SK-N-SH treated with all-trans-retinoic acid at 6 μM for 48 hours (cell line): ENCODE data around the gene TXNRD2.

Source experiments
- CSDC2 ChIP-seq: fragments of 250-450 bp; sonication (Bioruptor Pico); IDR thresholded peaks from 2 replicates; pipeline ENCODE4 v1.5.0; 2020; ENCODE audit warnings: mild to moderate bottlenecking, moderate library complexity
- OSR1 ChIP-seq: fragments of 250-450 bp; sonication (Bioruptor Pico); IDR thresholded peaks from 2 replicates; pipeline ENCODE4 v1.8.0; 2022; ENCODE audit warnings: moderate library complexity, mild to moderate bottlenecking, inconsistent platforms
- RARB ChIP-seq: fragments of 250-450 bp; sonication (Bioruptor Pico); IDR thresholded peaks from 2 replicates; pipeline ENCODE4 v1.8.0; 2021; ENCODE audit warnings: mild to moderate bottlenecking, moderate library complexity
- TCF4 ChIP-seq: fragments of 250-450 bp; sonication (Bioruptor Pico); IDR thresholded peaks from 2 replicates; pipeline ENCODE4 v1.8.0; 2021; ENCODE audit warnings: mild to moderate bottlenecking, moderate library complexity, borderline replicate concordance
- ZFP3 ChIP-seq: fragments of 250-450 bp; sonication (Bioruptor Pico); IDR thresholded peaks from 2 replicates; pipeline ENCODE4 v1.5.0; 2020; ENCODE audit warnings: mild to moderate bottlenecking, moderate library complexity
- ZFP30 ChIP-seq: fragments of 450-650 bp; formaldehyde crosslinking; IDR thresholded peaks from 2 replicates; pipeline ENCODE4 v1.5.0; 2022; ENCODE audit warnings: mild to moderate bottlenecking, moderate library complexity
- TF ChIP-seq, protein P1 (sequence below): fragments of 250-450 bp; sonication (Bioruptor Pico); IDR thresholded peaks from 2 replicates; pipeline ENCODE4 v1.5.0; 2020; ENCODE audit warnings: mild to moderate bottlenecking, moderate library complexity
- TF ChIP-seq, protein P2 (sequence below): fragments of 250-450 bp; sonication (Bioruptor Pico); IDR thresholded peaks from 2 replicates; pipeline ENCODE4 v1.5.1; 2021; ENCODE audit warnings: mild to moderate bottlenecking, moderate library complexity
- TF ChIP-seq, protein P3 (sequence below): fragments of 250-450 bp; sonication (Bioruptor Pico); IDR thresholded peaks from 2 replicates; pipeline ENCODE4 v1.8.0; 2021; ENCODE audit warnings: low read depth, mild to moderate bottlenecking, moderate library complexity, borderline replicate concordance
- TF ChIP-seq, protein P4 (sequence below): fragments of 250-450 bp; sonication (Bioruptor Pico); IDR thresholded peaks from 2 replicates; pipeline ENCODE4 v1.5.1; 2020; ENCODE audit warnings: low read depth, mild to moderate bottlenecking, moderate library complexity
- TF ChIP-seq, protein P5 (sequence below): fragments of 250-450 bp; sonication (Bioruptor Pico); IDR thresholded peaks from 2 replicates; pipeline ENCODE4 v1.8.0; 2020; ENCODE audit warnings: mild to moderate bottlenecking, moderate library complexity, borderline replicate concordance

DNA sequence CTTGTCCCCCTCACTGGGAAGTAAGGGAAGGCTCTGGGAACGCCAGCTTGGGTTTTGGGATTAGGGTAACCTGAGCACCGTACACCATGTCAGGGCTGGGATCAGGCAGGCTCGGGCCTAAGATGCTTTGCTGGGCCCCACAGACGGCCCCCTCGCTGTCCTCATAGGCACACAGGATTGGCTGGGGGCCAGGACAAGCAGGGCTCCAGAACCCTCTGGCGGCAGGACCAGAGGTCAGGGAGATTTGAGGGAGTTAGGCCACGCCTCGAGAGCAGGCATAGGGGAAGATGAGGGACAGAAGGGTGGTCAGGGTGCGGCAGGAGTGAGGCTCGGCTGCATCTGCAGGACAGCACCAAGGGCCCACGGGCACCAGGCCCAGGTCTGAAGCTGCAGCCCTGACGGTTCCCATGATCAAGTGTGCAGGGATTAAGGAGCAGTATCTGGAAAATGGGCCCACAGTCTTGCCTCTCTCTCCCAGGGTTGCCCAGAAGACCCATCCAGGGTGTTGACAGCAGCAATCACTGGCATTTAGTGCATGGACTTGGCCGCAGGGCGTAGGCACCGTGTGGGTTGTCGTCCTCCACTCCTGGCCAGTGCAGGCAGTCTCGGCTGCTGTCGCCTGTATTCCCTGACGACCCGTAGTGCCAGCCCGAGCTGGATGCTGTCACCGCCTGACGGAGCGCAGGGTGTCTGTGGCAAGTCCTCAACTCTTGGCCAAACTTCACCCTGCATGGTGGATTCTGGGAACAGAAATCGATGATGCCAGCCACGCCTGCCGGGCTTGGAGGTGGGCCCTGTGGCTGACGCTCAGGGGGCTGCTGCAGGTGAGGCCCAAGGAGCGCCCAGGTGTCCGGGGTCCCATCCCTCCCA lies 71.2 kb downstream of the TXNRD2 start:
- TF ChIP-seq RARB (no peak), OSR1 (CRISPR knock-in tag) (no peak), ZFP3 (CRISPR knock-in tag) (no peak), TCF4 (CRISPR knock-in tag) (no peak), ZFP30 (CRISPR knock-in tag) (no peak), CSDC2 (CRISPR knock-in tag) (no peak)
- TF ChIP-seq, protein P1, sequence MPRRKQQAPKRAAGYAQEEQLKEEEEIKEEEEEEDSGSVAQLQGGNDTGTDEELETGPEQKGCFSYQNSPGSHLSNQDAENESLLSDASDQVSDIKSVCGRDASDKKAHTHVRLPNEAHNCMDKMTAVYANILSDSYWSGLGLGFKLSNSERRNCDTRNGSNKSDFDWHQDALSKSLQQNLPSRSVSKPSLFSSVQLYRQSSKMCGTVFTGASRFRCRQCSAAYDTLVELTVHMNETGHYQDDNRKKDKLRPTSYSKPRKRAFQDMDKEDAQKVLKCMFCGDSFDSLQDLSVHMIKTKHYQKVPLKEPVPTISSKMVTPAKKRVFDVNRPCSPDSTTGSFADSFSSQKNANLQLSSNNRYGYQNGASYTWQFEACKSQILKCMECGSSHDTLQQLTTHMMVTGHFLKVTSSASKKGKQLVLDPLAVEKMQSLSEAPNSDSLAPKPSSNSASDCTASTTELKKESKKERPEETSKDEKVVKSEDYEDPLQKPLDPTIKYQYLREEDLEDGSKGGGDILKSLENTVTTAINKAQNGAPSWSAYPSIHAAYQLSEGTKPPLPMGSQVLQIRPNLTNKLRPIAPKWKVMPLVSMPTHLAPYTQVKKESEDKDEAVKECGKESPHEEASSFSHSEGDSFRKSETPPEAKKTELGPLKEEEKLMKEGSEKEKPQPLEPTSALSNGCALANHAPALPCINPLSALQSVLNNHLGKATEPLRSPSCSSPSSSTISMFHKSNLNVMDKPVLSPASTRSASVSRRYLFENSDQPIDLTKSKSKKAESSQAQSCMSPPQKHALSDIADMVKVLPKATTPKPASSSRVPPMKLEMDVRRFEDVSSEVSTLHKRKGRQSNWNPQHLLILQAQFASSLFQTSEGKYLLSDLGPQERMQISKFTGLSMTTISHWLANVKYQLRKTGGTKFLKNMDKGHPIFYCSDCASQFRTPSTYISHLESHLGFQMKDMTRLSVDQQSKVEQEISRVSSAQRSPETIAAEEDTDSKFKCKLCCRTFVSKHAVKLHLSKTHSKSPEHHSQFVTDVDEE = no peak
- TF ChIP-seq, protein P2, sequence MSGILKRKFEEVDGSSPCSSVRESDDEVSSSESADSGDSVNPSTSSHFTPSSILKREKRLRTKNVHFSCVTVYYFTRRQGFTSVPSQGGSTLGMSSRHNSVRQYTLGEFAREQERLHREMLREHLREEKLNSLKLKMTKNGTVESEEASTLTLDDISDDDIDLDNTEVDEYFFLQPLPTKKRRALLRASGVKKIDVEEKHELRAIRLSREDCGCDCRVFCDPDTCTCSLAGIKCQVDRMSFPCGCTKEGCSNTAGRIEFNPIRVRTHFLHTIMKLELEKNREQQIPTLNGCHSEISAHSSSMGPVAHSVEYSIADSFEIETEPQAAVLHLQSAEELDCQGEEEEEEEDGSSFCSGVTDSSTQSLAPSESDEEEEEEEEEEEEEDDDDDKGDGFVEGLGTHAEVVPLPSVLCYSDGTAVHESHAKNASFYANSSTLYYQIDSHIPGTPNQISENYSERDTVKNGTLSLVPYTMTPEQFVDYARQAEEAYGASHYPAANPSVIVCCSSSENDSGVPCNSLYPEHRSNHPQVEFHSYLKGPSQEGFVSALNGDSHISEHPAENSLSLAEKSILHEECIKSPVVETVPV (CRISPR knock-in tag) = no peak
- TF ChIP-seq, protein P3, sequence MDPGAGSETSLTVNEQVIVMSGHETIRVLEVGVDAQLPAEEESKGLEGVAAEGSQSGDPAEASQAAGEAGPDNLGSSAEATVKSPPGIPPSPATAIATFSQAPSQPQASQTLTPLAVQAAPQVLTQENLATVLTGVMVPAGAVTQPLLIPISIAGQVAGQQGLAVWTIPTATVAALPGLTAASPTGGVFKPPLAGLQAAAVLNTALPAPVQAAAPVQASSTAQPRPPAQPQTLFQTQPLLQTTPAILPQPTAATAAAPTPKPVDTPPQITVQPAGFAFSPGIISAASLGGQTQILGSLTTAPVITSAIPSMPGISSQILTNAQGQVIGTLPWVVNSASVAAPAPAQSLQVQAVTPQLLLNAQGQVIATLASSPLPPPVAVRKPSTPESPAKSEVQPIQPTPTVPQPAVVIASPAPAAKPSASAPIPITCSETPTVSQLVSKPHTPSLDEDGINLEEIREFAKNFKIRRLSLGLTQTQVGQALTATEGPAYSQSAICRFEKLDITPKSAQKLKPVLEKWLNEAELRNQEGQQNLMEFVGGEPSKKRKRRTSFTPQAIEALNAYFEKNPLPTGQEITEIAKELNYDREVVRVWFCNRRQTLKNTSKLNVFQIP = no peak
- TF ChIP-seq, protein P4, sequence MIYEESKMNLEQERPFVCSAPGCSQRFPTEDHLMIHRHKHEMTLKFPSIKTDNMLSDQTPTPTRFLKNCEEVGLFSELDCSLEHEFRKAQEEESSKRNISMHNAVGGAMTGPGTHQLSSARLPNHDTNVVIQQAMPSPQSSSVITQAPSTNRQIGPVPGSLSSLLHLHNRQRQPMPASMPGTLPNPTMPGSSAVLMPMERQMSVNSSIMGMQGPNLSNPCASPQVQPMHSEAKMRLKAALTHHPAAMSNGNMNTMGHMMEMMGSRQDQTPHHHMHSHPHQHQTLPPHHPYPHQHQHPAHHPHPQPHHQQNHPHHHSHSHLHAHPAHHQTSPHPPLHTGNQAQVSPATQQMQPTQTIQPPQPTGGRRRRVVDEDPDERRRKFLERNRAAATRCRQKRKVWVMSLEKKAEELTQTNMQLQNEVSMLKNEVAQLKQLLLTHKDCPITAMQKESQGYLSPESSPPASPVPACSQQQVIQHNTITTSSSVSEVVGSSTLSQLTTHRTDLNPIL (CRISPR knock-in tag) = no peak
- TF ChIP-seq, protein P5, sequence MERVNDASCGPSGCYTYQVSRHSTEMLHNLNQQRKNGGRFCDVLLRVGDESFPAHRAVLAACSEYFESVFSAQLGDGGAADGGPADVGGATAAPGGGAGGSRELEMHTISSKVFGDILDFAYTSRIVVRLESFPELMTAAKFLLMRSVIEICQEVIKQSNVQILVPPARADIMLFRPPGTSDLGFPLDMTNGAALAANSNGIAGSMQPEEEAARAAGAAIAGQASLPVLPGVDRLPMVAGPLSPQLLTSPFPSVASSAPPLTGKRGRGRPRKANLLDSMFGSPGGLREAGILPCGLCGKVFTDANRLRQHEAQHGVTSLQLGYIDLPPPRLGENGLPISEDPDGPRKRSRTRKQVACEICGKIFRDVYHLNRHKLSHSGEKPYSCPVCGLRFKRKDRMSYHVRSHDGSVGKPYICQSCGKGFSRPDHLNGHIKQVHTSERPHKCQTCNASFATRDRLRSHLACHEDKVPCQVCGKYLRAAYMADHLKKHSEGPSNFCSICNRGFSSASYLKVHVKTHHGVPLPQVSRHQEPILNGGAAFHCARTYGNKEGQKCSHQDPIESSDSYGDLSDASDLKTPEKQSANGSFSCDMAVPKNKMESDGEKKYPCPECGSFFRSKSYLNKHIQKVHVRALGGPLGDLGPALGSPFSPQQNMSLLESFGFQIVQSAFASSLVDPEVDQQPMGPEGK (CRISPR knock-in tag) = no peak
